GM18508 (cell line): ENCODE measurements around the gene MYBPC3.
"Not testable (repeated sequence)": the region's sequence is repeated elsewhere in the genome, so short reads cannot be mapped to it uniquely, and the experiment has no call there.

Source experiments
- ATAC-seq: cut with Tn5 transposase; IDR thresholded peaks from one replicate; pipeline ENCODE4 v1.9.1; 2021; ENCODE audit warnings: moderate number of reproducible peaks; ENCODE audit not compliant: insufficient read depth, unreplicated experiment

The MYBPC3 gene

DNA sequence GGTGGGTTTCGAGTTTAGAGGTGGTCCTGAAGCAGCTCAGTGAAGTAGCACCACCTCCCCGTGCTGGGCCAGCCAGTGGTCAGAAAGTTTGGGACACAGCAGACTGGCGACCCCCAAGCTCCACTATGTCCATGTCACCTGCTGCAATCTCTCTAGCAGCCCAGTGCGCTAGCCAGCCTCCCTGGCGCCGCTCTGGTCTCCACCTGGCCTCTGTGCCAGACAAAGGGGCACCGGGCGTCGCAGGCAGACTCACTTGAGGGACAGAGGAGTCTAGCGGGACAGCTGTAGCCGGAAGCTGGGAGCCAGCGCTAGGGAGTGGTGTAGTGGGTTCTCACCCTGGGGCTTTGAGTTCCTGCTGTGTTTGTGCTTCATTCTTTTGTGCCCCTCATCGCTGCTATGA is 25.5 kb downstream of the MYBPC3 start:
- ATAC-seq: no peak

DNA sequence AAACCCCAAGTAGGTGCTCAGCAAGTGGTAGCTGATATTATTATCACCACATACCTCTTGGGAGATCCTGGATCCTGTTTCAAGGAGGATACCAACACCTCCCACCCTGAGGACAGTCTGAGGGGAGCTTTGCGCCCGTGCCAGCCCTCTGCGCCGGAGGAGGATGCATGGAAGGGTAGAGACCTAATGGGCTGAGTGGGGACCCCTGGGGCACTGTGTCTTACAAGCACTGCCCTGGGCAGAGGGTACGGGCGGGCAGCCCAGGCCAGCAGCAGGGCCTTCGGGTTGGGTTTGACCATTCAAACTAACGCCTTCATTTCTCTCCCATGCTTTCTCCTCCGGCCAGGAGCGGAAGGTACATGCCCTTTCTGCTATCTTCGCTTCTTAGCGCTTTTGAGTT is 26.3 kb downstream of the MYBPC3 start:
- no peak for ATAC-seq

DNA sequence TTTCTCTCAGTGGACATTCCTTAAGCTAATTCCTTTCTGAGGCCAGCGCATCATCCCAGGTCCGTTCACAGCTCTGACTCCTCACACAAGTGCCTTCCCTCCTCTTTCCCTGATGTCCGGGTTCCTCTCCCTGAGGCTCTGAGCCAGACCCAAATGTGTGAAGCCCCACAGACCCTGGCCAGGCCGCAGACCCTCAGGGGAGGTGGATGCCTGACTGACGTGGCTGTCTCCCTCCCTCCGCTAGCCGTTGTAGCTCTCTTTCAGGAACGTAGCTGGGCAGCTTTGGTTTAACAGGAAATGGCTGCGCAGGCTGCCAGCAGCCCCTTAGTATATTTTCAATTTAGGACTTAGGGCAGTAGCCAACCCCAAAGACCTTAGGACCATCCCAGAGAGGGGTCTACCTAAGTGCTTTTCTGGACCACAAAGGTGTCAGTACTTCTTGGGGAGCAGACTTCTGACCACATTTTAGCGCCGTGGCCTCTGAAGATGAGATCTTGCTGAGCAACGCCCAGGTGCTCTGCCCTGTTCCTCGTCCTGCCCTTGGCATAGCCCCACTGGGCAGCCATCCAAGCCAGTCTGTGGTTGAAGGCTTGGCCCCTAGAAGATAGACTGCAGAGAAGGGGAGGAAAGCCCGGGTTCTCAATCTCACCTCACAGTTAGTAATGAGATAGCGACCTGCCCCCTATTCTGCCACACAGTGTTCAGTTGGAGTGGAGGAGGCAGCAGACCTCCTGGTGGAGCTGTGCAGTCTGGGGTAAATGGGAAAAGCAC is 27.0 kb downstream of the MYBPC3 start:
- ATAC-seq: no peak

DNA sequence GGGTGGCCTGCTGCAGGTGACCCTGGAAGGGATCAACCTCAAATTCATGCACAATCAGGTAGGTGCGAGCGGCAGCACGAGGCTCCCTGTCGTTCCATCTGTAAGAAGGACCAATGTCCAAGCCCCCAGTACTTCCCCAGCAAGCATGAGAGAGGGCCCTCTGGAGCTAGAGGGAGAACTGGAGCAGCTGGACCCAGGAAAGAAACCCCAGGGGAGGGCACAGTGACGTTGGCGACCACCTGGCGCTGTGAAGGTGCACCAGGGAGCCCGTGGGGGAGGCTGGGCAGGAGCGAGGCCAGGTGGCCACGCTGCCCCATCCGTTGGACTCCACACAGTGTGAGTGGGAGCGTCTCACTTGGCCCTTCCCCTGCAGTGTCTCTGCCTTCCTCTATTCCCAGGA is 28.0 kb downstream of the MYBPC3 start:
- ATAC-seq: no peak

DNA sequence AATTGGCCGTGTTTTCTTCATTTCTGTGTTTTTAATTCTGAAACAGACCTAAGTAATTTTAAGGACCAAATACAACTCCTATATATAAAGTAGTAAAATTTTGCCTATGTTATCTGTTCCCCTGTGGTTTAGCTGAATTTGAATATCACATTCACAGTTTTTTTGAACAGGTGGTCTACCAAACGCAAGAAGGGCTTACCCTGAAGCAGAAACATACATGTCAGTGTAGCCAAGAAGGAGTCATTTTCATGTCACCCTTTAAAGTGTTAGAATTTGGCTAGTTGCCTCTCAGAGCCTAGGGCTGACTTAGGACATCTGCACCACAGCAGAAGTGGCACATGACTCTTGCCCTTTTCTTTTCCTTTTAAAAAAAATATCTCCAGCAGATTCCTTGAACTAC is 34.3 kb downstream of the MYBPC3 start:
- no peak for ATAC-seq

DNA sequence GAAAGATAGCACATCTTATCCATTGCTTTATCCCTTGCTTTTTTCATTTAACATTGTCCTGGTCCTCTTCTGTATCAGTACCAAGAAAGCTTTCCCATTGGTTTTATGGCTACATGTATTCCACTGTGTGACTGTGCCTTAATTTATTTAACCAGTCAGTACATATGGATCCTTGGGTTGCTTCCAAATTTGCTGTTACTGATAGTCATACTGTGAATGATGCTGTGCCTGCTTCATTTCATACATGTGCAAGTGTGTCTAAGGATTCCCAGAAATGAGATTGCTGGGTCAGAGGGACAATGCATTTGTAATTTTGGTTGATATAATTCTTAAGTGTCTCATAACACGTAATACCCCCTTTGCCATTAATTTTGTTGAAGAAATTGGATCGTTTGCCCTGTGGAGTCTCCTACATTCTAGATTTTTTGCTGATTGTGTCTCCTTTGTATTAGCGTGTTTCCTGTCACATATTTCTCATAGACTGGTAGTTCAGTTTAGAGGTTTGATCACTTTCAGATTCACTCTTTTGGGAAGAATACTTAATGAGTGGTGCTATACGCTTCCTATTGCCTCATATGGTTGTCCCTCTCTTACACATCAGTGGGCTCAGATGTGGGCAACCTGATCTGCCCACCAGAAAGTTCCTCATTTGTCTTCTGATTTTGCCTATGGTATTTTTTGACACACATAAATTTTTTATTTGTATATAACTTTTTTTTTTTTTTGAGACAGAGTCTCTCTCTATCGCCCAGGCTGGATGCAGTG is 35.3 kb downstream of the MYBPC3 start:
- ATAC-seq: peak; percentile 66

DNA sequence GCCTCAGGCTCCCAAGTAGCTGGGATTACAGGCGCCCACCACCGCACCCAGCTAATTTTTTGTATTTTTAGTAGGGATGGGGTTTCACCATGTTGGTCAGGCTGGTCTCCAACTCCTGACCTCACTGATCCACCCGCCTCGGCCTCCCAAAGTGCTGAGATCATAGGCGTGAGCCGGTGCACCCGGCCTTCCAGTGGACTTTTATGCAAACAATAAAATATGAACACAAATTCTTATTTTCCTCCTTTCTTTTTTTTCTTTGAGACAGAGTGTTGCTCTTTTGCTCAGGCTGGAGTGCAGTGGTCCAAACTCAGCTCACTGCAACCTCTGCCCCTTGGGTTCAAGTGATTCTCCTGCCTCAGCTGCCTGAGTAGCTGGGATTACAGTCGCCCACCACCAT is 36.0 kb downstream of the MYBPC3 start:
- ATAC-seq: not testable (repeated sequence)

DNA sequence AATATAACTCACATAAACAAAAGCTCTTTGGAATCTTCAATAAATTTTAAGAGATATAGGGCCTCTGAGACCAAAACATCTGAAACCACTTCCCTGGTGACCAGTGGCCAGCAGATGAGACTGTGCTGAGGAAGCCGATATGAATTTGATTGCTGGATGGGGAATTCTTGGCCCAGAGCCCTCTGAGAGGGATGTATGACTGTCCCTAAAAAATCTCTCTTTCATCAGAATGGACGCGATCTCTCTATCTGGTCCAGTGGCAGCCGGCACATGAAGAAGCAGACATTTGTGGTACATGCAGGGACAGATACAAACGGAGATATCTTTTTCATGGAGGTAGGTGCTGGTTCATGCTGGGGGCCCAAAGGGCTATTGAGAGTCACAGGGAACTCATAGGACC is 37.5 kb downstream of the MYBPC3 start:
- ATAC-seq: no peak

DNA sequence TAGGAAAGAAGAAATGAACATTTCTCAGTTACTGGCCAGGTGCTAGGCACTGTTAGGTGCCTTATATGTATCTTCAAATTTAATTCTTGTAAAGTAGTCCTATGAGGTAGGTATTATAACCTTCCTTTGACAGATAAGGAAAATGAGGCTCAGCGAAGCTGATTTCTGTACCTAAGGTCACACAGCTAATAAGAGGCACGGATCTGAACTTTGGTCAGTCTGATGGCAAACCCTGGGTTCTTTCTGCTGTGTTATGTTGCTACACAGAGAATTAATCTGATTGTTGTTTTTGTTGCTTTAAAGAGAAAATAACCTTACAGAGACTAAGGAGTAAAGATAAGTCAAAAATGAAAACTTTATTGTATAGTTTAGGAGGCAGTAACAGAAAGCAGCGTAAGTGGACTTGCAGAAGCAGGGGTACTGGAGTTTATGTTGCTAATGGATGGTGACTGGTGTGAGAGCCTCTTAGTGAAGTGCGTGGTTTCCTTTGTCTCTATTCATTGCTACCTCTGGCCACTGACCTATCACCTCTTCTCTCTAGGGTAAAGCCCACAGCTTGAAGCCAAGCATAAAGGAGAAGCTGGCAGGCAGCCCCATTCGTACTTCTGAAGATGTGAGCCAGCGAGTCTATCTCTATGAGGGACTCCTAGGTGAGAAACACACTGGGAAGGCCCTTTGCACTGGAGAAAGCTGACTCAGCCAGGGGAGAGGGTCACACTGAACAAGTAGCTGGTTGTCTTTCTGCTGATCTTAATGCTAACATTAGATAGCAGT is 44.3 kb downstream of the MYBPC3 start:
- no peak for ATAC-seq

DNA sequence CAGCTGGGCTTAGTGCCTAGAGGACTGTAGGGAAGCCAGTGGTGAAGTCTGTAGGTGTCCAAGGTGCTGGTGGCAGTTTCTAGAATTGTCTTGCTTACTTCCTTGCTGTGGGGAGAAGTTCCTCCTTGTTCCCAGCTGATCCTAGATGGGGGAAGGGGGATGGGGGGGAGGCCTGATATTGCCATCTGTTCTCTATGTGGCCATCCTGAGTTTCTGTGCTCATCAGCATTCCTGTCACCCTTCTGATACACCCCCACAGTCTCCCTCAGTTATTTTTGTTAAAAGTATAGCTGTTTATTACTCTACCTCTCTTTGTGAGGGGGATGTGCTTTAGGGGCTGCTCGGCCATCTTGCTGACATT is 46.0 kb downstream of the MYBPC3 start:
- no peak for ATAC-seq

DNA sequence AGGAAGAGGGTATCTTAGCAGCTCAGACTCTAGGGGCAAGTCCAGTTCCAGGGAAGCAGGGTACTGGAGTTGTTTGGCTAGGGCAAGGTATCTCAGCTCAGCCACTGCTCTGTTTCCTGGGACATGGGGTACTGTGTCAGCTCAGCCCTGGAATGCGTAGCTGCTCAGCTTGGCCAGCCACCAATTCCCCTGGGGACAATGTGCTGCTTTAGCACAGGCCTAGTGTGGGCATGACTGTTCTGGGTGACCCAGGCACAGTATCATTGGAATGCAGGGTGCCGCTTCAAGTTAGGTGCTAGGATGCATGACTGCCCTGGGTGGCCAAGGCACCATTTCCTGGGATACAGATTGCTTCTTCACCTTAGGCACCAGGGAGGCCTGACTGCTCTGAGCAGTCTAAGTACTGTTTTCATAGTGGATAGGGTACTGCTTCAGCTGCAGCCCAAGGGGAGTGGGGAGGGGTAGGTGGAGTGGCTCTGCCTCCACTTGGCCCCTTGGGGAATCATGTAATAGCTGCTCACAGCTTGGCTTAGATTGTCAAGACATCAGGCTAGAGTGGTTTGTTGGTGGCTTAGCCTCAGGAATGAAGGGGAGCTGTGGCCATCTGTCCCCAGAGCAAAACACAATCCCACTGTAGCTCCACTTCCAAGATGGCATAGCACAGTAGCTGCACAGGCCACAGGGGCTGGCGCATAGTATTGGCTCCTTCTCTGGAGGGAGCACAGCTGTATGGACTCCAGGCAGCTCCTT is 46.6 kb downstream of the MYBPC3 start:
- ATAC-seq: no peak

DNA sequence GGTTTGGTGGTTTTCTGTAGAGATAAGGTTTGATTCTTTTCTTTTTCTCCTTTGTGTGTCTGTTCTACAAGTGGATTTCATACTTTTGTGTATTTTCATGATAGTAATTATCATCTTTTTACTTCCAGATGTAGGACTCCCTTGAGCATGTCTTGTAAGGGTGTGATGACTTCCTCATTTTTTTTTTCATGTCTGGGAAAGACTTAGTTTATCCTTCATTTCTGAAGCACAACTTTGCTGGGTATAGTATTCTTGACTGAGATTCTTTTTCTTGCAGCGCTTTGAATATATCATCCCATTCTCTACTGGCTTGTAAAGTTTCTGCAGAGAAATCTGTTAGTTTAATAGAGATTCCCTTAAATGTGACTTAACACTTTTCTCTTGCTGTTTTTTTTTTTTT is 49.6 kb downstream of the MYBPC3 start:
- no peak for ATAC-seq

DNA sequence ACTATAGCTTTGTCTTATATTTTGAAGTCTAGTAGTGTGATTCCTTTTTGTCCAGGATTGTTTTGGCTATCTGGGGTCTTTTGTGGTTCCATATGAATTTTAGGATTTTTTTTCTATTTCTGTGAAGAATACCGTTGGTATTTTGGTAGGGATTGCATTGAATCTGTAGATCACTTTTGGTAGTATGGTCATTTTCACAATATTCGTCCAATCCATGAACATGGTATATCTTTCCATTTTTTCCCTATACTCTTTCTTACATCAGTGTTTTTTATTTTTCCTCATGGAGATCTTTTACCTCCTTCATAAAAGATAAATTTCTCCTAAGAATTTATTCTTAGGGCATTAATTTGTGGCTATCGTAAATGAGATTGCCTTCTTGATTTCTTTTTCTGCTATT is 53.4 kb downstream of the MYBPC3 start:
- no peak for ATAC-seq

DNA sequence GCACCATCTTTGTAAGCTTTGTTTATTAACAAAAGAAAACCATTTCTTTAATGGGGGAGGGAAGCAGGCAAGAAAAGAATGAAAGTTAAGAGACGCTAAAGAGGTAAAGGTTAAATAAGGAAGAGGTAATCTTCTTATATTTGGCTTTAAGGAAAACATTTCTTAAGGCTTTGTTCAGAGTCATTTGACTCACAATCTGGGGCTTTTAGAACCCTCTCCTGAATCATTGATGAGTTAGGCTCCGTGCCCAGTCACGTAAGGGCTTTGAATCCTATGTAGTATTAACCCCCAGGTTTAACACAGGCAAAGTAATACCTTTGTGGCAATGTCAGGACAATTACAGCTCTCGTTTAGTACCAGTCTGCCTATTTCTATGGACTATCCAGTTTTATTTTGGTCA is 56.5 kb downstream of the MYBPC3 start:
- ATAC-seq: no peak

DNA sequence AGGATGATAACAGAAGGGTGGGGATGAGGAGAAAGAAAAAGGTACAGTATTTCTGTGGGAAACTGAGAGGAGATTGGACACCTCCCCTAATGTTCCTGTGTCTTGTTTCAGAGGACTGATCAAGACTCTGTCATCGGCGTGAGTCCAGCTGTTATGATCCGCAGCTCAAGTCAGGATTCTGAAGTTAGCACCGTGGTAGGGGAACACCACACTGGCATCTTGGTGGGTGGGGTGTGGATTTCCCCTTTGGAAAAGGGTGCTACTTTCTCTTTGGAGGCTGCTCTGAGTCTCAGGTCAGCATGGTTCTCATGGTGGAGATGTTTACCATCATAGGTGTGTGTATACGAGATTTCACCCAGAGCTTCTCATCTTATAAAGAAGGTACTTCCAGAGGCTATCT is 57.1 kb downstream of the MYBPC3 start:
- no peak for ATAC-seq

DNA sequence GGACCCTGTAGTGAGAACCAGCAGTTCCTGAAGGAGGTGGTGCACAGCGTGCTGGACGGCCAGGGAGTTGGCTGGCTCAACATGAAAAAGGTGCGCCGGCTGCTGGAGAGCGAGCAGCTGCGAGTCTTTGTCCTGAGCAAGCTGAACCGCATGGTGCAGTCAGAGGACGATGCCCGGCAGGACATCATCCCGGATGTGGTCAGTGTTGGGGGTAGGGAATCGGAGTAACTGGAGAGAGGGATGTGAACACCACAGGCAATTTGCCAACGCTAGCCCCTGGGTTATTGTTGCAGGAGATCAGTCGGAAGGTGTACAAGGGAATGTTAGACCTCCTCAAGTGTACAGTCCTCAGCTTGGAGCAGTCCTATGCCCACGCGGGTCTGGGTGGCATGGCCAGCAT is 62.6 kb downstream of the MYBPC3 start:
- no peak for ATAC-seq

DNA sequence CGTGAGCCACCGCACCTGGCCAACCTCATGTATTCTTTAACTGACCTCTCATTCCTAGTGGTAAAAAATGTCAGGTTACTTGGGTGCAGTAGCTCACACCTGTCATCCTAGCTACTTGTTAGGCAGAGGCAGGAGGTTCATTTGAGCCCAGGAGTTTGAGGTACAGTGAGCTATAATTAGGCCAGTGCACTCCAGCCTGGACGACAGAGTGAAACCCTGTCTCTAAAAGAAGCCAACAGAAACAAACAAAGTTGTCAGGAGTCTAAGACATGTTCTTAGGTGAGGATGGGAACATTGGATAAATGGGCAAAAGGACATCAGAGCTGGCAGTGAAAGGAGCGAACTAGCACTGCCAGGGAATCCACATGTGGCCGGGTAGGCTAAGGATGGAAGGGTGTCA is 64.4 kb downstream of the MYBPC3 start:
- no peak for ATAC-seq

DNA sequence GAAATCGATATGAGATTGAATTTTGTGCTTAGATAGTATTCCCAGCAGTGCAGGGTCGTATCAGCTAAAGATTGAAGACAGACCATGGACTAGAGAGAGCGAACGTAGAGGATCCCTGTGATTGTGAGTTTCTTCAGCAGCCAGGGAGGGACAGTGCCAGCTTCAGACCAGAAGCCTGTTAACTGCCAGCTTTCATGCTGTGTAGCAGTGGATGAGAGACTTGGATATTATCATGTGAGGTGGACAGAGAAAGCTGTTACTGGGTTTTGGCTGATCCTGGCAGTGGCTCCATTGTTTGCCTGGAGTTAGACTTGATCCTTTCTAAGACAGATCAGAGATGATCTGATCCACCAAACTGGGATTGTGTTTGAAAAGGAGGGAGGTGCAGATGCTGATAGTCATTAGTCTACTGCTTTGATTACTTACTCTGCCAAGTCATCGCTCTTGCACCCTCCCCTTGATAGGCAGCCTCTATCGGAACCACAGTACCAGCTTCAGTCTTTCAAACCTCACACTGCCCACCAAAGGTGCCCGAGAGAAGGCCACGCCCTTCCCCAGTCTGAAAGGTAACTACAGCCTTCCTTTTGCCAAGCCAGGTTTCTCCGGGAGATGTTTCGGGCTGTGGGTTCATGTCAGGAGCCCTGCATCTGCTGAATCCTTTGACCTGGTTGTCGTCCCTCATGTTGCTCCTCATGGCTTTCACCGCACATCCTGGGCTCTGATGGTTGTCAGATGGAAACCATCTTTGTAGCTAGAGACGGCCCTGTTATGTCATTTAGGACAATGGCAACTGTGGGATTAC is 66.3 kb downstream of the MYBPC3 start:
- ATAC-seq: no peak

DNA sequence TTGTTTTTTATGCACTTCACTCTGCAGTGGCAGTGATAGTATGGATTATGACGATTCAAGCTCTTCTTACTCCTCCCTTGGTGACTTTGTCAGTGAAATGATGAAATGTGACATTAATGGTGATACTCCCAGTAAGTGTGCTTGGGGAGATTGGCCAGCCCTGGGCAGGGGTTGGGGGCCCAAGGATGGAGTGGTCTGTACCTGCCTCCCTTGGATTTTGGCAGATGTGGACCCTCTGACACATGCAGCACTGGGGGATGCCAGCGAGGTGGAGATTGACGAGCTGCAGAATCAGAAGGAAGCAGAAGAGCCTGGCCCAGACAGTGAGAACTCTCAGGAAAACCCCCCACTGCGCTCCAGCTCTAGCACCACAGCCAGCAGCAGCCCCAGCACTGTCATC is 68.4 kb downstream of the MYBPC3 start:
- no peak for ATAC-seq

DNA sequence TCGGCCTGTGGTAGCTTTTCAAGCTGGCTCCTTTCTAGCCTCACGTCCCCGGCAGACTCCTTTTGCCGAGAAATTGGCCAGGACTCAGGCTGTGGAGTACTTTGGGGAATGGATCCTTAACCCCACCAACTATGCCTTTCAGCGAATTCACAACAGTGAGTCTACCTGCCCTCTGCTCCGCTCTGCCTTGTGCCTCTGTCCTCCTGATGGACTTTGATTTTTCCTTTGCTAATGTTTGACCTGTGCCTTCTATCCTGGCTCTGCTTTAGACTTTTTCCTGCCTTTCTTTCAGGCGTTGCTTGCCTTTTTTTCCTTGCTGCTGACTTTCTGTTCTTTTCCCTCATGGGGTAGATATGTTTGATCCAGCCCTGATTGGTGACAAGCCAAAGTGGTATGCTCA is 70.0 kb downstream of the MYBPC3 start:
- no peak for ATAC-seq
